ENCODE data around the gene FHIP1B. TPM values are rescaled to one million over a fixed set of nuclear protein-coding genes. Genes with fewer than 3 reads are reported as not detected.

Gene FHIP1B
- total RNA-seq, 1 donor from 2014 or later: 34.0 TPM

GRCh38 chr11:6197466-6198200 is 36.8 kb downstream of the FHIP1B start:
- no peak for TF ChIP-seq CTCF (IDR thresholded peaks at IDR 0.05; ENCODE audit: insufficient read depth, low read length, poor library complexity, severe bottlenecking)
- Histone ChIP-seq H3K27me3 (ENCODE audit: control insufficient read depth, insufficient read depth, low read length) (no peaks in the 10 kb centered on the region), H3K36me3 (ENCODE audit: control insufficient read depth, insufficient read depth, low read length) (no peaks in the 10 kb centered on the region), H3K4me3 (ENCODE audit: low read depth, low read length) (no peak overlapping the region)
- no peak for DNase-seq (ENCODE audit: low read depth)

GRCh38 chr11:6196396-6196795 is 38.0 kb downstream of the FHIP1B start:
- no peak for TF ChIP-seq CTCF (IDR thresholded peaks at IDR 0.05; ENCODE audit: insufficient read depth, low read length, poor library complexity, severe bottlenecking)
- DNase-seq (ENCODE audit: low read depth): no peak
- Histone ChIP-seq H3K4me3 (ENCODE audit: low read depth, low read length) (no peak overlapping the region), H3K36me3 (ENCODE audit: control insufficient read depth, insufficient read depth, low read length) (no peaks in the 10 kb centered on the region), H3K27me3 (ENCODE audit: control insufficient read depth, insufficient read depth, low read length) (no peaks in the 10 kb centered on the region)

GRCh38 chr11:6194065-6194581 is 40.3 kb downstream of the FHIP1B start:
- Histone ChIP-seq H3K27me3 (ENCODE audit: control insufficient read depth, insufficient read depth, low read length) (no peaks in the 10 kb centered on the region), H3K36me3 (ENCODE audit: control insufficient read depth, insufficient read depth, low read length) (no peaks in the 10 kb centered on the region), H3K4me3 (ENCODE audit: low read depth, low read length) (no peak overlapping the region)
- no peak for DNase-seq (ENCODE audit: low read depth)
- no peak for TF ChIP-seq CTCF (IDR thresholded peaks at IDR 0.05; ENCODE audit: insufficient read depth, low read length, poor library complexity, severe bottlenecking)

- DNase-seq (ENCODE audit: low read depth): no peak
- no peak for TF ChIP-seq CTCF (IDR thresholded peaks at IDR 0.05; ENCODE audit: insufficient read depth, low read length, poor library complexity, severe bottlenecking)
- Histone ChIP-seq H3K4me3 (ENCODE audit: low read depth, low read length) (no peak overlapping the region), H3K36me3 (ENCODE audit: control insufficient read depth, insufficient read depth, low read length) (no peaks in the 10 kb centered on the region), H3K27me3 (ENCODE audit: control insufficient read depth, insufficient read depth, low read length) (no peaks in the 10 kb centered on the region)
Measured at GRCh38 chr11:6191742-6192141, 42.7 kb downstream of the FHIP1B start.

- no peaks in the 10 kb centered on the region for H3K36me3 ChIP-seq (ENCODE audit: control insufficient read depth, insufficient read depth, low read length)
- no peaks in the 10 kb centered on the region for H3K27me3 ChIP-seq (ENCODE audit: control insufficient read depth, insufficient read depth, low read length)
- no peak overlapping the region for H3K4me3 ChIP-seq (ENCODE audit: low read depth, low read length)
- no peak for TF ChIP-seq CTCF (IDR thresholded peaks at IDR 0.05; ENCODE audit: insufficient read depth, low read length, poor library complexity, severe bottlenecking)
- no peak for DNase-seq (ENCODE audit: low read depth)
Measured at GRCh38 chr11:6175440-6175839, 59.0 kb downstream of the FHIP1B start.

GRCh38 chr11:6170226-6170625 is 64.2 kb downstream of the FHIP1B start, which contains the start of gene OR52B2:
OR52B2 (minus strand) TSS chr11:6170326; CDS start chr11:6170326, 0 bp downstream.
- no peak for DNase-seq (ENCODE audit: low read depth)
- H3K4me3 ChIP-seq (ENCODE audit: low read depth, low read length): no peak within 1 kb of the TSS
- TF ChIP-seq CTCF (IDR thresholded peaks at IDR 0.05; ENCODE audit: insufficient read depth, low read length, poor library complexity, severe bottlenecking): no peak
- no peaks in the 10 kb centered on the region for H3K36me3 ChIP-seq (ENCODE audit: control insufficient read depth, insufficient read depth, low read length)
- no peaks in the 10 kb centered on the region for H3K27me3 ChIP-seq (ENCODE audit: control insufficient read depth, insufficient read depth, low read length)

Measured in kidney epithelial cell (primary cell).